HepG2 (cell line): ENCODE measurements around the gene CHKB. TPM values are rescaled to one million over a fixed set of nuclear protein-coding genes. Genes with fewer than 3 reads are reported as not detected.

Source experiments
- AGO1 ChIP-seq: fragments of 200-400 bp; formaldehyde crosslinking; IDR thresholded peaks from 2 replicates; pipeline ENCODE4 v1.6.1; 2017; ENCODE audit warnings: mild to moderate bottlenecking, low read depth, low read length, moderate library complexity; ENCODE audit not compliant: poor library complexity, severe bottlenecking
- ARNTL ChIP-seq: sonication (generic); formaldehyde crosslinking; IDR thresholded peaks from 2 replicates; pipeline ENCODE4 v1.4.0; 2020; ENCODE audit warnings: mild to moderate bottlenecking, missing genetic modification reagents
- E2F5 ChIP-seq: sonication (generic); formaldehyde crosslinking; conservative IDR thresholded peaks from 2 replicates; pipeline ENCODE4 v1.4.0; 2020; ENCODE audit warnings: missing genetic modification reagents
- FOSL2 ChIP-seq: sonication (generic); formaldehyde crosslinking; IDR thresholded peaks from 2 replicates; pipeline ENCODE4 v1.4.0; 2020; ENCODE audit warnings: missing genetic modification reagents
- GATA4 ChIP-seq: sonication (generic); IDR thresholded peaks from 2 replicates; pipeline ENCODE4 v1.6.1; 2016; ENCODE audit warnings: antibody characterized with exemption, low read depth, borderline replicate concordance
- GTF2F1 ChIP-seq: fragments of 150-350 bp; IDR thresholded peaks from 2 replicates; pipeline ENCODE4 v1.6.1; 2014; ENCODE audit warnings: low read length
- HBP1 ChIP-seq: IDR thresholded peaks from 2 replicates; pipeline ENCODE4 v1.6.1; 2016; ENCODE audit warnings: low read depth, control low read depth
- HIVEP1 ChIP-seq: sonication (generic); formaldehyde crosslinking; IDR thresholded peaks from 2 replicates; pipeline ENCODE4 v1.4.0; 2020; ENCODE audit warnings: mild to moderate bottlenecking, missing genetic modification reagents
- IKZF5 ChIP-seq: IDR thresholded peaks from 2 replicates; pipeline ENCODE4 v1.6.1; 2018; ENCODE audit warnings: missing genetic modification reagents, mild to moderate bottlenecking, missing compliant biosample characterization
- LCORL ChIP-seq, 2 experiments: fragments of 450-650 bp in 1 of 2; sonication (generic) in 1 of 2; formaldehyde crosslinking in 1 of 2; IDR thresholded peaks; 2 replicates each; pipeline versions ENCODE4 v1.5.0 to v1.6.1; 2017 to 2020; ENCODE audit warnings: antibody characterized with exemption in 1 of 2, missing genetic modification reagents in 1 of 2
- MED8 ChIP-seq: sonication (generic); formaldehyde crosslinking; IDR thresholded peaks from 2 replicates; pipeline ENCODE4 v1.8.1; 2023; ENCODE audit warnings: mild to moderate bottlenecking, missing genetic modification reagents; ENCODE audit not compliant: insufficient replicate concordance
- NFAT5 ChIP-seq: sonication (generic); formaldehyde crosslinking; IDR thresholded peaks from 2 replicates; pipeline ENCODE4 v1.4.0; 2020; ENCODE audit warnings: missing genetic modification reagents
- PTBP1 ChIP-seq: fragments of 200-400 bp; formaldehyde crosslinking; IDR thresholded peaks from 2 replicates; pipeline ENCODE4 v1.6.1; 2018; ENCODE audit warnings: low read length, low read depth; ENCODE audit not compliant: poor library complexity, severe bottlenecking
- RFX5 ChIP-seq: IDR thresholded peaks from 2 replicates; pipeline ENCODE4 v1.6.1; 2011; ENCODE audit warnings: low read depth, low read length, improper control_type of control experiment
- TEF ChIP-seq: sonication (generic); formaldehyde crosslinking; IDR thresholded peaks from 2 replicates; pipeline ENCODE4 v1.5.0; 2020; ENCODE audit warnings: missing genetic modification reagents
- TERF1 ChIP-seq: sonication (generic); formaldehyde crosslinking; IDR thresholded peaks from 2 replicates; pipeline ENCODE4 v1.8.0; 2022; ENCODE audit warnings: mild to moderate bottlenecking, missing genetic modification reagents, moderate library complexity
- ZFYVE20 ChIP-seq: sonication (generic); formaldehyde crosslinking; IDR thresholded peaks from 2 replicates; pipeline ENCODE4 v1.8.0; 2023; ENCODE audit warnings: low read depth, mild to moderate bottlenecking, moderate library complexity, missing genetic modification reagents, borderline replicate concordance
- ZNF510 ChIP-seq: sonication (generic); formaldehyde crosslinking; IDR thresholded peaks from 2 replicates; pipeline ENCODE4 v1.4.0; 2020; ENCODE audit warnings: low read depth, mild to moderate bottlenecking, missing genetic modification reagents
- polyA plus RNA-seq, 8 experiments: library from polyadenylated mRNA; depleted of rRNA in 3 of 8; stranded (reverse) in 7 of 8; unstranded in 1 of 8; fragments of >200 nt; fragmentation: Illumina TruSeq in 4 of 8; extraction: Trizol in 4 of 8; gene quantifications; 2 replicates each; pipeline versions ENCODE4 v1.2.1 to v1.2.3, GENCODE V29; 2011 to 2016; ENCODE audit warnings: low read depth in 4 of 8, missing spikeins in 1 of 8, mixed read lengths in 1 of 8; ENCODE audit not compliant: insufficient read depth in 1 of 8
- total RNA-seq, 5 experiments: library from RNA; depleted of rRNA; stranded (reverse); fragments of >200 nt; fragmentation: Illumina TruSeq; extraction: Trizol; gene quantifications; 2 replicates each; pipeline ENCODE4 v1.2.3, GENCODE V29; 2016; ENCODE audit warnings: low read depth in 1 of 5

The CHKB gene
- total and polyA plus RNA-seq, 2 of the 13 experiments (the other 11 are each of a cell fraction or from before 2014, with no cell fraction given) = 24.5 to 42.7 TPM

GRCh38 chr22:50531962-50532674 lies 50.5 kb downstream of the CHKB start (continued):
- TF ChIP-seq IKZF5 (CRISPR knock-in tag) (no peak), GTF2F1 (no peak), ZFYVE20 (no peak), NFAT5 (CRISPR knock-in tag) (no peak), PTBP1 (no peak), HBP1 (no peak), ZNF510 (CRISPR knock-in tag) (no peak), HIVEP1 (no peak), ARNTL (CRISPR knock-in tag) (no peak), TEF (CRISPR knock-in tag) (no peak), E2F5 (no peak), GATA4 (no peak), RFX5 (no peak), FOSL2 (CRISPR knock-in tag) (peak; percentile 25; the same call in 1 of the 2 replicates), LCORL (IDR thresholded peaks at IDR 0.05) (no peak), LCORL (CRISPR knock-in tag; IDR thresholded peaks at IDR 0.05) (no peak), TERF1 (CRISPR knock-in tag) (no peak), MED8 (no peak), AGO1 (peak; percentile 84)
